ENCODE data around the gene FAM163B. TPM values are rescaled to one million over a fixed set of nuclear protein-coding genes. Genes with fewer than 3 reads are reported as not detected.

The FAM163B gene
- total RNA-seq, 1 experiment from 2014 or later: not detected

GRCh38 chr9:133579601-133580418, 29.4 kb downstream of the FAM163B start:
- no peak overlapping the region for H3K4me3 Mint-ChIP-seq (ENCODE audit: unreplicated experiment)
- TF ChIP-seq CTCF (IDR thresholded peaks at IDR 0.05; ENCODE audit: insufficient read depth in 1 of 2, low read depth in 1 of 2, low read length in 1 of 2, severe bottlenecking in 1 of 2, unreplicated experiment in 1 of 2): no peak
- no peak overlapping the region for H3K27ac Mint-ChIP-seq (ENCODE audit: unreplicated experiment)
- H3K27me3 Mint-ChIP-seq (ENCODE audit: insufficient read depth, unreplicated experiment): no peaks in the 10 kb centered on the region
- ChIA-PET CTCF (no interaction called here), POLR2A (no interaction called here)
- H3K36me3 Mint-ChIP-seq (ENCODE audit: insufficient read depth, unreplicated experiment): no peaks in the 10 kb centered on the region
- Histone ChIP-seq H3K4me3 (ENCODE audit: low read depth, low read length) (no peak overlapping the region), H3K36me3 (ENCODE audit: control insufficient read depth, insufficient read depth, low read length) (no peaks in the 10 kb centered on the region), H3K9me3 (no peaks in the 10 kb centered on the region), H3K4me1 (peaks cover 8% of the 10 kb centered on the region; the same call in 1 of the 2 replicates), H3K27me3 (replicated peaks; ENCODE audit: control insufficient read depth, insufficient read depth, low read length) (no peaks in the 10 kb centered on the region; the same call in 1 of the 2 replicates)
- H3K4me1 Mint-ChIP-seq (ENCODE audit: low read depth, unreplicated experiment): peaks cover 7% of the 10 kb centered on the region
- DNase-seq: no peak
- no TSS peak for BruUV-seq (replicated peaks)
- intact Hi-C loops (cut with micrococcal nuclease; ENCODE audit: unreplicated experiment): loop anchor here (5.0 kb wide), 1 partner anchor 48 kb away; the partner anchor contains the start of gene ADAMTSL2
- no peaks in the 10 kb centered on the region for H3K9me3 Mint-ChIP-seq (ENCODE audit: unreplicated experiment)

- no peaks in the 10 kb centered on the region for H3K4me1 Mint-ChIP-seq (ENCODE audit: low read depth, unreplicated experiment)
- H3K9me3 Mint-ChIP-seq (ENCODE audit: unreplicated experiment): no peaks in the 10 kb centered on the region
- BruUV-seq (replicated peaks): no TSS peak
- intact Hi-C loops (cut with micrococcal nuclease; ENCODE audit: unreplicated experiment): loop anchor here (5.0 kb wide), 1 partner anchor 46 kb away; the partner anchor contains the start of gene ADAMTSL2
- ChIA-PET CTCF (no interaction called here), POLR2A (no interaction called here)
- DNase-seq: no peak
- Histone ChIP-seq H3K27me3 (replicated peaks; ENCODE audit: control insufficient read depth, insufficient read depth, low read length) (no peaks in the 10 kb centered on the region; the same call in 1 of the 2 replicates), H3K4me1 (no peaks in the 10 kb centered on the region), H3K4me3 (ENCODE audit: low read depth, low read length) (no peak overlapping the region), H3K36me3 (ENCODE audit: control insufficient read depth, insufficient read depth, low read length) (no peaks in the 10 kb centered on the region), H3K9me3 (no peaks in the 10 kb centered on the region)
- H3K36me3 Mint-ChIP-seq (ENCODE audit: insufficient read depth, unreplicated experiment): no peaks in the 10 kb centered on the region
- TF ChIP-seq CTCF (IDR thresholded peaks at IDR 0.05; ENCODE audit: insufficient read depth in 1 of 2, low read depth in 1 of 2, low read length in 1 of 2, severe bottlenecking in 1 of 2, unreplicated experiment in 1 of 2): no peak
- no peak overlapping the region for H3K27ac Mint-ChIP-seq (ENCODE audit: unreplicated experiment)
- no peak overlapping the region for H3K4me3 Mint-ChIP-seq (ENCODE audit: unreplicated experiment)
- H3K27me3 Mint-ChIP-seq (ENCODE audit: insufficient read depth, unreplicated experiment): no peaks in the 10 kb centered on the region
Measured at GRCh38 chr9:133578524-133579441, 30.4 kb downstream of the FAM163B start.

GRCh38 chr9:133577737-133578112, 31.5 kb downstream of the FAM163B start:
- no peak for TF ChIP-seq CTCF (IDR thresholded peaks at IDR 0.05; ENCODE audit: insufficient read depth in 1 of 2, low read depth in 1 of 2, low read length in 1 of 2, severe bottlenecking in 1 of 2, unreplicated experiment in 1 of 2)
- Histone ChIP-seq H3K36me3 (ENCODE audit: control insufficient read depth, insufficient read depth, low read length) (no peaks in the 10 kb centered on the region), H3K27me3 (replicated peaks; ENCODE audit: control insufficient read depth, insufficient read depth, low read length) (no peaks in the 10 kb centered on the region; the same call in 1 of the 2 replicates), H3K4me1 (no peaks in the 10 kb centered on the region), H3K9me3 (no peaks in the 10 kb centered on the region), H3K4me3 (ENCODE audit: low read depth, low read length) (no peak overlapping the region)
- no peaks in the 10 kb centered on the region for H3K4me1 Mint-ChIP-seq (ENCODE audit: low read depth, unreplicated experiment)
- H3K27ac Mint-ChIP-seq (ENCODE audit: unreplicated experiment): no peak overlapping the region
- no peaks in the 10 kb centered on the region for H3K9me3 Mint-ChIP-seq (ENCODE audit: unreplicated experiment)
- intact Hi-C loops (cut with micrococcal nuclease; ENCODE audit: unreplicated experiment): loop anchor here (5.0 kb wide), 1 partner anchor 45 kb away; the partner anchor contains the start of gene ADAMTSL2
- ChIA-PET CTCF (no interaction called here), POLR2A (no interaction called here)
- H3K36me3 Mint-ChIP-seq (ENCODE audit: insufficient read depth, unreplicated experiment): no peaks in the 10 kb centered on the region
- DNase-seq: no peak
- peaks cover 4% of the 10 kb centered on the region for H3K27me3 Mint-ChIP-seq (ENCODE audit: insufficient read depth, unreplicated experiment)
- H3K4me3 Mint-ChIP-seq (ENCODE audit: unreplicated experiment): no peak overlapping the region
- no TSS peak for BruUV-seq (replicated peaks)
